Measurements from ENCODE around the gene PLEKHJ1. TPM values are rescaled to one million over a fixed set of nuclear protein-coding genes. Genes with fewer than 3 reads are reported as not detected.
A peak's percentile ranks its signal among the peaks of the same experiment; 100 is the strongest.

PLEKHJ1 gene
- total and polyA plus RNA-seq, 2 of the 13 experiments (the other 11 are each of a cell fraction or from before 2014, with no cell fraction given) = 70.5 to 130 TPM

DNA sequence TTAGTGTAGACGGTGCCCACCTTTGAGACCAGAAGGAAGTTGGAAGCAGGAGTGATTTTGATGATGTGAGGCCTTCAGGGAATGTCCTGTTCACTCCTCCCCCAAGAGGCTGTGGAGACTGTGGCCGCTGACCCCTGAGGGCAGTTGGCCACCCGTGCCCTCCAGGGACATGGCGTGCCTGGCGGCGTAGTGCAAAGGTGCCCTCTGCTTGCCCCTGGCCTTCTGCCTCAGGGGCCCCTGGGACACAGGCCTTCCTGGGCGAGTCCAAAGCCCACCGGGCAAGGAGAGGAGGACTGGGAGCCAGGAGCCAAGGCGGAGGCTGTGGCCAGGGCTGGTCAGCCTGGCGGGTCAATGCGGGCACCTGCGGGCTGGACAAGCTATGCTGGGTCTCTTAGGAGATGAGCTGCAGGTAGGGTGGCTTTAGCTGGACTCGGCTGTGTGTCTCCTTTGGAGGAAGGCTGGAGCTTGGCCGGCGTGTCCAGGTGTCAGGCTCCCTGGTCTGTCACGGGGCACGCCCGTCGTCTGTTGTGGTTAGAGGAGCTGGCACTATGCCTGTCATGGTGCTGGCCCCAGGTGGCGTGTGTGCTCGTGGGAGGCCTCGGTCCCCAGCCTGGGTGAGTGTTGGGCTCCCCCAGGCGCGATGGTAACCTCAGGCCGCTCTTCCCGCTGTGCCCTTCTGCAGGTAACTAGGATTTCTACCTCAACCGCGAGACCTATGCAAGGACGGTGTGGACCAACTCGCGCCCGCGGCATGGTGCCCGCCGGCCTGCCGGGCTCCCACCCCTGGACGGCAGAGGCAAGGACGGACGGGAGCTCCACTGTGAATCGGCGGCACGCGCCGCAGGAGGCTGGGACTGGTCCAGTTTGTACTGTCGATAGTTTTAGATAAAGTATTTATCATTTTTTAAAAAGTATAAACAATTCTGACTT, 6.8 kb downstream of the PLEKHJ1 start (continued):
- TF ChIP-seq, protein P1, sequence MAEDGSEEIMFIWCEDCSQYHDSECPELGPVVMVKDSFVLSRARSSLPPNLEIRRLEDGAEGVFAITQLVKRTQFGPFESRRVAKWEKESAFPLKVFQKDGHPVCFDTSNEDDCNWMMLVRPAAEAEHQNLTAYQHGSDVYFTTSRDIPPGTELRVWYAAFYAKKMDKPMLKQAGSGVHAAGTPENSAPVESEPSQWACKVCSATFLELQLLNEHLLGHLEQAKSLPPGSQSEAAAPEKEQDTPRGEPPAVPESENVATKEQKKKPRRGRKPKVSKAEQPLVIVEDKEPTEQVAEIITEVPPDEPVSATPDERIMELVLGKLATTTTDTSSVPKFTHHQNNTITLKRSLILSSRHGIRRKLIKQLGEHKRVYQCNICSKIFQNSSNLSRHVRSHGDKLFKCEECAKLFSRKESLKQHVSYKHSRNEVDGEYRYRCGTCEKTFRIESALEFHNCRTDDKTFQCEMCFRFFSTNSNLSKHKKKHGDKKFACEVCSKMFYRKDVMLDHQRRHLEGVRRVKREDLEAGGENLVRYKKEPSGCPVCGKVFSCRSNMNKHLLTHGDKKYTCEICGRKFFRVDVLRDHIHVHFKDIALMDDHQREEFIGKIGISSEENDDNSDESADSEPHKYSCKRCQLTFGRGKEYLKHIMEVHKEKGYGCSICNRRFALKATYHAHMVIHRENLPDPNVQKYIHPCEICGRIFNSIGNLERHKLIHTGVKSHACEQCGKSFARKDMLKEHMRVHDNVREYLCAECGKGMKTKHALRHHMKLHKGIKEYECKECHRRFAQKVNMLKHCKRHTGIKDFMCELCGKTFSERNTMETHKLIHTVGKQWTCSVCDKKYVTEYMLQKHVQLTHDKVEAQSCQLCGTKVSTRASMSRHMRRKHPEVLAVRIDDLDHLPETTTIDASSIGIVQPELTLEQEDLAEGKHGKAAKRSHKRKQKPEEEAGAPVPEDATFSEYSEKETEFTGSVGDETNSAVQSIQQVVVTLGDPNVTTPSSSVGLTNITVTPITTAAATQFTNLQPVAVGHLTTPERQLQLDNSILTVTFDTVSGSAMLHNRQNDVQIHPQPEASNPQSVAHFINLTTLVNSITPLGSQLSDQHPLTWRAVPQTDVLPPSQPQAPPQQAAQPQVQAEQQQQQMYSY (CRISPR knock-in tag; IDR thresholded peaks at IDR 0.05) = no peak
- TF ChIP-seq ZFP82 (CRISPR knock-in tag; IDR thresholded peaks at IDR 0.05; ENCODE audit: borderline replicate concordance) (no peak), SOX13 (IDR thresholded peaks at IDR 0.05) (no peak), SOX13 (CRISPR knock-in tag; conservative IDR thresholded peaks at IDR 0.05 in 1 of 2, IDR thresholded peaks at IDR 0.05 in 1 of 2) (no peak), ZNF558 (CRISPR knock-in tag; IDR thresholded peaks at IDR 0.05; ENCODE audit: borderline replicate concordance) (no peak), RCOR2 (CRISPR knock-in tag; IDR thresholded peaks at IDR 0.05) (no peak), TCF7 (IDR thresholded peaks at IDR 0.05; ENCODE audit: low read depth) (no peak), RBM22 (optimal IDR thresholded peaks at IDR 0.05; ENCODE audit: low read length) (peak; percentile 32), PAF1 (CRISPR knock-in tag; IDR thresholded peaks at IDR 0.05) (0 out of 2 replicates have a peak, but pooled peaks have one; percentile 35), ZNF224 (CRISPR knock-in tag; IDR thresholded peaks at IDR 0.05) (no peak)
- TF ChIP-seq, protein P2, sequence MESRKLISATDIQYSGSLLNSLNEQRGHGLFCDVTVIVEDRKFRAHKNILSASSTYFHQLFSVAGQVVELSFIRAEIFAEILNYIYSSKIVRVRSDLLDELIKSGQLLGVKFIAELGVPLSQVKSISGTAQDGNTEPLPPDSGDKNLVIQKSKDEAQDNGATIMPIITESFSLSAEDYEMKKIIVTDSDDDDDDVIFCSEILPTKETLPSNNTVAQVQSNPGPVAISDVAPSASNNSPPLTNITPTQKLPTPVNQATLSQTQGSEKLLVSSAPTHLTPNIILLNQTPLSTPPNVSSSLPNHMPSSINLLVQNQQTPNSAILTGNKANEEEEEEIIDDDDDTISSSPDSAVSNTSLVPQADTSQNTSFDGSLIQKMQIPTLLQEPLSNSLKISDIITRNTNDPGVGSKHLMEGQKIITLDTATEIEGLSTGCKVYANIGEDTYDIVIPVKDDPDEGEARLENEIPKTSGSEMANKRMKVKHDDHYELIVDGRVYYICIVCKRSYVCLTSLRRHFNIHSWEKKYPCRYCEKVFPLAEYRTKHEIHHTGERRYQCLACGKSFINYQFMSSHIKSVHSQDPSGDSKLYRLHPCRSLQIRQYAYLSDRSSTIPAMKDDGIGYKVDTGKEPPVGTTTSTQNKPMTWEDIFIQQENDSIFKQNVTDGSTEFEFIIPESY (CRISPR knock-in tag; IDR thresholded peaks at IDR 0.05) = peak; percentile 29; the same call in 1 of the 2 replicates
- TF ChIP-seq, protein P3, sequence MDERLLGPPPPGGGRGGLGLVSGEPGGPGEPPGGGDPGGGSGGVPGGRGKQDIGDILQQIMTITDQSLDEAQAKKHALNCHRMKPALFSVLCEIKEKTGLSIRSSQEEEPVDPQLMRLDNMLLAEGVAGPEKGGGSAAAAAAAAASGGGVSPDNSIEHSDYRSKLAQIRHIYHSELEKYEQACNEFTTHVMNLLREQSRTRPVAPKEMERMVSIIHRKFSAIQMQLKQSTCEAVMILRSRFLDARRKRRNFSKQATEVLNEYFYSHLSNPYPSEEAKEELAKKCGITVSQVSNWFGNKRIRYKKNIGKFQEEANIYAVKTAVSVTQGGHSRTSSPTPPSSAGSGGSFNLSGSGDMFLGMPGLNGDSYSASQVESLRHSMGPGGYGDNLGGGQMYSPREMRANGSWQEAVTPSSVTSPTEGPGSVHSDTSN (CRISPR knock-in tag; IDR thresholded peaks at IDR 0.05) = no peak
- TF ChIP-seq, protein P4, sequence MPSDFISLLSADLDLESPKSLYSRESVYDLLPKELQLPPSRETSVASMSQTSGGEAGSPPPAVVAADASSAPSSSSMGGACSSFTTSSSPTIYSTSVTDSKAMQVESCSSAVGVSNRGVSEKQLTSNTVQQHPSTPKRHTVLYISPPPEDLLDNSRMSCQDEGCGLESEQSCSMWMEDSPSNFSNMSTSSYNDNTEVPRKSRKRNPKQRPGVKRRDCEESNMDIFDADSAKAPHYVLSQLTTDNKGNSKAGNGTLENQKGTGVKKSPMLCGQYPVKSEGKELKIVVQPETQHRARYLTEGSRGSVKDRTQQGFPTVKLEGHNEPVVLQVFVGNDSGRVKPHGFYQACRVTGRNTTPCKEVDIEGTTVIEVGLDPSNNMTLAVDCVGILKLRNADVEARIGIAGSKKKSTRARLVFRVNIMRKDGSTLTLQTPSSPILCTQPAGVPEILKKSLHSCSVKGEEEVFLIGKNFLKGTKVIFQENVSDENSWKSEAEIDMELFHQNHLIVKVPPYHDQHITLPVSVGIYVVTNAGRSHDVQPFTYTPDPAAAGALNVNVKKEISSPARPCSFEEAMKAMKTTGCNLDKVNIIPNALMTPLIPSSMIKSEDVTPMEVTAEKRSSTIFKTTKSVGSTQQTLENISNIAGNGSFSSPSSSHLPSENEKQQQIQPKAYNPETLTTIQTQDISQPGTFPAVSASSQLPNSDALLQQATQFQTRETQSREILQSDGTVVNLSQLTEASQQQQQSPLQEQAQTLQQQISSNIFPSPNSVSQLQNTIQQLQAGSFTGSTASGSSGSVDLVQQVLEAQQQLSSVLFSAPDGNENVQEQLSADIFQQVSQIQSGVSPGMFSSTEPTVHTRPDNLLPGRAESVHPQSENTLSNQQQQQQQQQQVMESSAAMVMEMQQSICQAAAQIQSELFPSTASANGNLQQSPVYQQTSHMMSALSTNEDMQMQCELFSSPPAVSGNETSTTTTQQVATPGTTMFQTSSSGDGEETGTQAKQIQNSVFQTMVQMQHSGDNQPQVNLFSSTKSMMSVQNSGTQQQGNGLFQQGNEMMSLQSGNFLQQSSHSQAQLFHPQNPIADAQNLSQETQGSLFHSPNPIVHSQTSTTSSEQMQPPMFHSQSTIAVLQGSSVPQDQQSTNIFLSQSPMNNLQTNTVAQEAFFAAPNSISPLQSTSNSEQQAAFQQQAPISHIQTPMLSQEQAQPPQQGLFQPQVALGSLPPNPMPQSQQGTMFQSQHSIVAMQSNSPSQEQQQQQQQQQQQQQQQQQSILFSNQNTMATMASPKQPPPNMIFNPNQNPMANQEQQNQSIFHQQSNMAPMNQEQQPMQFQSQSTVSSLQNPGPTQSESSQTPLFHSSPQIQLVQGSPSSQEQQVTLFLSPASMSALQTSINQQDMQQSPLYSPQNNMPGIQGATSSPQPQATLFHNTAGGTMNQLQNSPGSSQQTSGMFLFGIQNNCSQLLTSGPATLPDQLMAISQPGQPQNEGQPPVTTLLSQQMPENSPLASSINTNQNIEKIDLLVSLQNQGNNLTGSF (CRISPR knock-in tag; IDR thresholded peaks at IDR 0.05) = no peak
- TF ChIP-seq, protein P5, sequence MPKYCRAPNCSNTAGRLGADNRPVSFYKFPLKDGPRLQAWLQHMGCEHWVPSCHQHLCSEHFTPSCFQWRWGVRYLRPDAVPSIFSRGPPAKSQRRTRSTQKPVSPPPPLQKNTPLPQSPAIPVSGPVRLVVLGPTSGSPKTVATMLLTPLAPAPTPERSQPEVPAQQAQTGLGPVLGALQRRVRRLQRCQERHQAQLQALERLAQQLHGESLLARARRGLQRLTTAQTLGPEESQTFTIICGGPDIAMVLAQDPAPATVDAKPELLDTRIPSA (CRISPR knock-in tag; IDR thresholded peaks at IDR 0.05; ENCODE audit: borderline replicate concordance) = no peak
